HG02840 (cell line): ENCODE measurements around the gene PKNOX2.
"Not testable (repeated sequence)": the region's sequence is repeated elsewhere in the genome, so short reads cannot be mapped to it uniquely, and the experiment has no call there.

Experiments
- ATAC-seq: cut with Tn5 transposase; IDR thresholded peaks from one replicate; pipeline ENCODE4 v1.9.1; 2021; ENCODE audit warnings: mild to moderate bottlenecking, moderate library complexity, moderate number of reproducible peaks; ENCODE audit not compliant: unreplicated experiment, low FRiP score

The PKNOX2 gene

DNA sequence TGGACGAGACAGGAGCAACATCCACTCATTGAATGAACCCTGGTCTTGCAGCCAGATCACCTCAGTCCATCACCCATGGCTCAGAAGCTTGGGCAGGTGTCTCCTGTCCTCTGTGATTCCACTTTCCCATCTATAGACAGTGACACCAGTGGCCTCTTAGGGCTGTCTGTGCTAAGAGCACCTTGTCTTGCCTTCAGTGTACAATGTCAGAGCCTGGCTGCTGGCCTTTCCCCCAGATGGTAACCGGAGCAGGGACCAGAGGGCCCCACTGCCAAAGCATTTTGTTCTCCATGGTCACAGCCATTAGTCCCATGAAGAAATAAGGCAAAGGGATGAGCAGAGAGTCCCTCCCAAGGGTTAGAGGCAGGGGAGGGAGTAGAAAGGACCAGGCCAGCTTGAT lies 35.4 kb downstream of the PKNOX2 start:
- ATAC-seq = no peak

DNA sequence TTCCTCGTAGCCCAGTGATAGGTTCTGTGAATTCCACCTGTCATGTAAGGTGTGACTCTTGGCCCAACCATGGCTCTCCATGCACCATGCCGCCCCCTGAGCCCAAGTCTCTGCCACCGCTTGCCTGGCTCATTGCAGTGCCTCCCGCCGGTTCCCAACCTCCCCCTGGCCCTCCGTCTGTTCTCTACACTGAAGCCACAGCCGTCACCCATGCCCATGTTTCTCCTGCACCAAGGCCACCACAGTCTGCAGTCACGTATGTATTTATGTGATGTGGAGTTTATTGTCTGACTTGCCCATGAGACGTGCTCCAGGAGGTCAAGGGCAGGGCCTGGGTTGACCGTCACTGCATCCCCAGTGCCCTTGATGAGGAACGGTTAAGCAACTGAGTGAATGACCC lies 35.9 kb downstream of the PKNOX2 start:
- ATAC-seq = no peak

DNA sequence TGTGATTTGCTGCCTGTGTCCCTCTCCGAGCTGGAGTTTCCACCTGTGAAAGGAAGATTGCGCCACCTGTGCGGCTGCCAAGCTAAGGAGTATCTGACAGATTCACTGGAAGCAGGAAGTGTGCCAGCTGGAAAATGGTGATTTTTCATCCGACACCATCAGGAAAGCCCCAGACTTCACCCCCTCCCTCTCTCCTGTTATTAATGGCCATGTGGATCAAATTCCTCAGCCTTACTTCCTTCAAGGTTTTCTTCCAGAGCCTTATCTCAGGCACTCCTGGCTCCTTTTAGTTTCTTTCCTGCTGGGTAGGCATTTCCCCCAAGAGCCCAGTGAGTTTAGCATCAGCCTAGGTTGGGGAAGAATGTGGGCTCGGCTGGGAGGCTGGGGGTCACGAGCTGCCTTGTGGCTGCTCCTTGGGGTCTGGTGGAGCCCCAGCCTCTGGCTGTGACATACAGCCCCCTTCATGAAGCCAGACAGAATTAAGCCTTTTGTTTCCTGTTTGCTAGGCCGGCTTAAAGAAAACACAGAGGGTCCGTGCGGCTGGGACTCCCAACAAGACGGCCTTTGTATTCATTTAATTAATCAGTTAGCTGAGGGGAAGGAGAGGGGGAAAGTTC lies 37.1 kb downstream of the PKNOX2 start:
- no peak for ATAC-seq

DNA sequence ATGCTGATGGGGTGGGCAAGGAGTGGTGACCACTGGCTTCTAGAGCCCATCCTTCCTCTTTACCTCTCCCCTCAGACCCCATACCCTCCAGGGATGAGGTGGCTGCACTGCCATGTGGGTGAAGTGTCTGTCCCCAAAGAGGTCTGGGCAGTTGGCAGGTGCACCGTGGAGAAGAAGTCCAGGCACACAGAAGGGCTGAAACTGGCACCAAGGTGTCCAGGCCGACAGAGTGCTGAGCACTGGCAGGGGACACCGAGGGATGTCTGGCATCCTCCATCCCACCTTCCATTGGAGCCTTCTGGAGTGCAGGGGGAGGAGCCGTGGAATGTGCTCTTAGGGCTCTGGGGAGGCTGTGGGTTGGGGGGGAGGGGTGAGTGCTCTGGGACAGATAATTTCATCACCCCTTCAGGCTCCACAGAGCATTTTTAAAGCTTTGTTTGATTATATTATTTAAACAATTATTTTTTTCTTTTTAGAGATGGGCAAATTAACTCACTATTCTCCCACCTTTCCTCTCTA lies 37.9 kb downstream of the PKNOX2 start:
- no peak for ATAC-seq

DNA sequence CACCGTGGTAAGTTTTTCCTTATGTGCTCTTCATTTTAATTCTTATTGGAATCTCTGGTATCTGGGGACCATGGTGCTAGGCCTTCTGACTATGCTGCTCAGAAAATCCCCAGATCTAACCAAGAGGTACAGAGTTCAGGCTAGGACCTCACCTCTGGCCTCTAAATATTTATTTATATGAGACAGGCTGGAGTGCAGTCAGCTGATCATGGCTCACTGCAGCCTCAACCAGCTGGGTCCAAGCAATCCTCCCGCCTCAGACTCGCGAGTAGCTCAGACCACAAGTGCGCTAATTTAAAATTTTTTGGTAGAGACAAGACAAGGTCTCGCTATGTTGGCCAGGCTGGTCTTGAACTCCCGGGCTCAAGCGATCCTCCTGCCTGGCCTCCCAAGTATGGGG lies 38.4 kb downstream of the PKNOX2 start:
- ATAC-seq = no peak

DNA sequence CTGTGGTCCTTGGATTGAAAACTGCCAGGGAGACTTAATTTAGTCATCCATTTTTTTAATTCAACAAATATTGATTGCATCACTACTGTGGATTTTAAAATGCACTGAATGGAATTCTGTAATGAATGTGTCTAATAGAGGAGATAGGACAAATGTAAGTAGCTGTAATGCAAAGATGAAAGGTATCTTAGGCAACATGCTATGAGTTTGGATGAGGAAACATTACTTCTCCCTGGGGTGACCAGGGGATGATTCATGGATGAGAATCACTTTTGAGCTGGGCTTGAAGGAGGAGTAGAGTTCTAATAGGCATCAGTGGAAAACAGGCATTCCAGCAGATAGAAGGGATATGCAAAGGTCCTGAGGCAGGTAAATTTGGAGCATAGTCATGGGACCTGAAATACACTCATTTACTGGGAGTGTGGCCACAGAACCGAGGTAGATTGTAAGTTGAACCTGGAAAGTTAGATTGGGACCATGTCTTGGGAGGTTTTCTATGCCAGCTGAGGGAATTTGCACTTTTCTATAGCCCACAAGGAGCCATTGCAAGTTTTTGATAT lies 43.4 kb downstream of the PKNOX2 start:
- no peak for ATAC-seq

DNA sequence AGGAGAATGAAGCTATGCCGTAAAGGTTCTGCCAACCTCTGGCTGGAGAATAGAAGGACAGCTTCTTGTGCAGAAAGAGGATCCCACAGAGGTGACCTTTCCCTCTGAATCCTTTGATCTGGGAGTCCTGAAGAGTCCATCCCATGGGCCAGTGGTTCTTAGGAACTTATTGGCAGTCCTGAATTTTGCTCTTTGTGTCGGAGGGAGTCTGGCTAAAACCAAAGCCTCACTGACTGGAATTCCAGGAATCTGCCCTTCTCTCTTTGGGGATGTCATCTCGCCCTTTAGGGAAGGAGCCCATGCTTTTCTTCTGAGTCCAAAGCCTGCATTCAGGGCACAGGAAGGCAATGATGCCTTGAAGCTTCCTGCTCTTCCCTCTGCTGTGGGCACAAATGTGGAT lies 45.5 kb downstream of the PKNOX2 start:
- no peak for ATAC-seq

DNA sequence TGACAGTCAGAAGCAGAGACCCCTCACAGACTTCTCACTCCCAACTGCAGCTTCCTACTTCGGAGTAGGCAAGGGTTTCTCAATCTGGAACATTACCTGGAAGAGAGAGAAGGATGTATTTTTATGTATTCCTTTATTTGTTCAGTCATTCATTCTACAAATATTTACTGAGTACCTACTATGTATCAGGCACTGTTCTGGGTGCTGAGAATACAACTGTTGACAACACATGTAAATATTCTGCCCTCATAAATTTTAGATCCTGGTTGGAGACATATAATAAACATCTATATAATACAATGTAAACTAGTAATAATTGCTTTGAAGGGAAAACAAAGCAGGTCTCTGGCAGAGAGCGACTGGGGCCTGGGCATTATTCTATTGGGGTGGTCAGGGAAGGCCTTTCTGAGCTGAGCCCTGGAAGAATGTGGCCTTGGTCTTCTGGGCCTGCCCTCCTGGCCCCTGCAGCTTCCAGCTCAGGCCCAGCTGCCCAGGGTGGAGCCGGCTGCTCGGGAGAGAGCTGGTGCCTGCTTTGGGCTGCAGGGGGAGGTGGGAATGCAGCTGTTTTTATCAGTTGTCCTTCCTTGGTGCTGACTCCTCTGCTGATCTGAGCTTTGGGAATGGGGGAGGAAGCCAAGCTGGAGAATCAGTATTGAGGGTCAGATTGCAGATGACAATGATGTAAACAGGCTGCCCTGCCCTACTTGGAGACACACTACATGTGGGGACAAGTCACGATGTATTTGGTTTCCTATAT lies 46.8 kb downstream of the PKNOX2 start:
- ATAC-seq = no peak

DNA sequence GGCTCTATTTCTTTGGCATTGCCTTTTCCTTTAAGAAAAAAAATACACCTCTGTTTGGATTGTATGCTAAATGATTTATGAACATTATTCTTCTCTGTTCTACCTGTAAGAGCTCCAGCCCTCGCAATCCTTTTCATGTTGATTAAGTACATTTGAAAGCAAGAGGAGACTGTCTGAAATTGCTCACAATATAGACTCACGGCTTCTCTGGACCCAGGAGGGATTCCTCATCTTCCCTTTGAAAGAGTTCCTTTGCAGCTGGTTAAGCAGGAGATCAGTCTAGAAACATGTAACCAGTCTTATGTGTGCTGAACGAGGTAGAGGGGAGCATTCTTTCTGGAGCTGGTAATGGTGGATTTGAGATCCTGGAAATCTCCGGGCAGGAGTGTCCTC lies 47.4 kb downstream of the PKNOX2 start:
- ATAC-seq = no peak

DNA sequence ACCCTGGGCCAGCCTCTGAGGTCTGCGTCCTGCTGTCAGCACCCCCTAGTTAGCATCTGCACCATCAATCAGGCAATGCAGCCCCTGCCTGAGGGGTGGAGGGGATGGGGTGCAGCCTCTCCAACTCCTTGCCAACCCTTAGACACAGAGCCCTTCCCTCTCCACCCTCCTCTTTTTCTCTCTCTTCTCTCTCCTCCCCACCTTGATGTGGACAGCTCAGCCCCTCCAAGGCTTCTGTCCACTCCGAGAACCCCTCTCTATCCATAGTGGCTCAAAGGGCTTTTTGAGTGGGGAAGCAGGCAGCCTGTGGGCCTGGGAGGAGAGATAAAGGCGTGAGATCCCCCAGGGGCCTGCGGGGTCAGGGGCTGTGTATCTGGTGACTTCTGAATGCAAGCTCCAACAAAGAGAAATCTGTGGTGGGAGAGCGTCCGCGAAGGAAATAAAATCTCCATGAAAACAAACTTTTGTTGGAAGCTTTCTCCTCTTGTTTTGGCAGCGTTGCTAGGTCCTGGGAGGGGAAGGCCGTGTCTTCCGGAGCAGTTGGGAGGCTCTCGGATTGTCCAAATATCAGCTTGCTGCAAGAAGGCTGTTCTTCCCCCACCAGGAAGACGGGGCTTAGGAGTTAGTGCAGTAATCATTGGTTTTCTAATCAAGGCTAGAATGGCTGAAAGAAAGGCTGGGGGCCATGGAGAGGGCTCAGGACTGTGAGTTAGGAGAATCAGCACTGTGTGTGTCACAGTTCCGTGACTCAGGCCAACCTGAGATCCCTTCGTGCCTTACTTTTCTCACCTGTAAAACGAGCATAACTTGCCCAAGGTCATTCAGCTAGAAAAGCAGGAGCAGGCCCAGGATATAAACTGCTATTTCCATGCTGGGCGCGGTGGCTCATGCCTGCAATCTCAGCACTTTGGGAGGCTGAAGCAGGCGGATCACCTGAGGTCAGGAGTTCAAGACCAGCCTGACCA lies 50.3 kb downstream of the PKNOX2 start:
- no peak for ATAC-seq

DNA sequence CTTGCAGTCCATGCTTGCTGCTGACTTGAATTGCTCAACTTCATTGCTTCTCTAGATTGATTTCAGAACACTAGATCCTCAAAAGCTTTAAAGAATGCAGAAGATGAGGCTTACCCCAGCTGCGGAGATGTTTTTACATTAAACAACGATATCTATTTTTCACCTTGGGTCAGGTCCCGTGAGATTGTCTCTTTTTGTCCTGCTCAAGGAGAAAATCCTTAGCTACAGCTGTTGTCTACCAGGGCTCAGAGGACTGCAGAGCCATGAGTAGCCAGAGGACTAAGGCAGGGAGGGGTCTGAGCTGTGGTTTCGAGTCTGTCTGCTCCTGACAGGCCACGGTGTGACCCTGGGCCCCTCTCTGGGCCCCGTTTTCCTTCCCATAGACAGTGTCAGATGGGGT lies 51.4 kb downstream of the PKNOX2 start:
- no peak for ATAC-seq

DNA sequence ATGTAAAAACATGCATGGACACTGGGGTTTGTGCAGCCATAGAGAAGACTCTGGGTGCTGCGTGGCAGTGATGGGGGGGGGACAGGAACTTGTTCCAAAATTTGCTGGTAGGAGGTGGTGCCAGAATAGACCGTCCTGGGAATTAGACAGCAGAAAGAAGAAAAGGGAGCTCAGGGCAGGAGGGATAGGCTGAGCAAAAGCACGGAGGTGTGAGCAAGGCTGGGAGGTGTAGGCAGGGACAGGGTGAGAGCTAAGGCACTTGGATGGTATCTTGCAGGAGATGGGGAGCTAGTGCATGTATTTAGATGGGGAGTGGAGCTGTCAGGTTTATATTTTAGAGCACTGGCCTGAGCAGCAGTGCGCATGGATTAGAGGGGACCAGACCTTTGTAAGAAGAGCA lies 53.8 kb downstream of the PKNOX2 start:
- no peak for ATAC-seq

DNA sequence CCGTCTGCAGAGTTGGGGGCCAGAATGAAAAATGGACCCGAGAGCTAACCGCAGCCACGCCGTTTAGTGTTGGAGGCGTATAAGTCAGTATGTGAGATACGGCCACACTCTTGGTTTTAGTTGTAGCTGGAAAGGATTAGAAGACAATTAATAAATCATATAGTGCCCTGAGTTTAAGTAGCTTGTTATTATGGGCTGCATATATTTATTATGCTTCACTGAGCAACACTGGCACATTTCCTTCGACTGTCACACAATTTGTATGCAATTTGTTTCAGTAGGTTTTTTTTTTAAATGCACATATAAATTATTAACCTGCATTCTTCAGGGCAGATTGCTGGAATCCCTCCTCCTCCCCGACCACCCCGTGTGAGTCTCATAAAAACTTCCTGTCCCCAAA lies 56.9 kb downstream of the PKNOX2 start:
- no peak for ATAC-seq

DNA sequence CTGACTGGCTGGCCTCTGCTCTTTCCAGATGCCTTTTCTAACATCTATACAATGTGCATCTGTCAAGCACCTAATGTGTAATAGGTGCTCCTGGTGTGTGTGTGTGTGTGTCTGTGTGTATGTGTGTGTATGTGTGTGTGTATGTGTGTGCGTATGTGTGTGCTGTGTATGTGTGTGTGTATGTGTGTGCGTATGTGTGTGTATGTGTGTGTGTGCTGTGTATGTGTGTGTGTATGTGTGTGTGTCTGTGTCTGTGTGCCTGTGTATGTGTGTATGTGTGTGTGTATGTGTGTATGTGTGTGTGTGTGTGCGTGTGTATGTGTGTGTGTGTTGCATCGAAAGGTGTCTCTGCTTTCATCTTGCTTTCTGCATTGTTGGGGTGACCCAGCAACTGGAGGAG lies 57.9 kb downstream of the PKNOX2 start:
- no peak for ATAC-seq

DNA sequence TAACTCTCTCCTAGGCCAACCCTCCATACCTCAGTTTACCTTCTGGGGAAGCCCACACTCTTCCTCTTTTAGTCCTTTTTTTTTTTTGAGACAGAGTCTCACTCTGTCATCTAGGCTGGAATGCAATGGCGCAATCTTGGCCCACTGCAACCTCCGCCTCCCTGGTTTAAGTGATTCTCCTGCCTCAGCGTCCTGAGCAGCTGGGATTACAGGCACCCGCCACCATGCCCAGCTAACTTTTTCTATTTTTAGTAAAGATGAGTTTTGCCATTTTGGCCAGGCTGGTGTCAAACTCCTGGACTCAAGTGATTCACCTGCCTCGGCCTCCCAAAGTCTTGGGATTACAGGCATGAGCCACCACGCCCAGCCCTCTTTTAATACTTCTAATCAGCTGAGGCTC lies 58.6 kb downstream of the PKNOX2 start:
- not testable (repeated sequence) for ATAC-seq

DNA sequence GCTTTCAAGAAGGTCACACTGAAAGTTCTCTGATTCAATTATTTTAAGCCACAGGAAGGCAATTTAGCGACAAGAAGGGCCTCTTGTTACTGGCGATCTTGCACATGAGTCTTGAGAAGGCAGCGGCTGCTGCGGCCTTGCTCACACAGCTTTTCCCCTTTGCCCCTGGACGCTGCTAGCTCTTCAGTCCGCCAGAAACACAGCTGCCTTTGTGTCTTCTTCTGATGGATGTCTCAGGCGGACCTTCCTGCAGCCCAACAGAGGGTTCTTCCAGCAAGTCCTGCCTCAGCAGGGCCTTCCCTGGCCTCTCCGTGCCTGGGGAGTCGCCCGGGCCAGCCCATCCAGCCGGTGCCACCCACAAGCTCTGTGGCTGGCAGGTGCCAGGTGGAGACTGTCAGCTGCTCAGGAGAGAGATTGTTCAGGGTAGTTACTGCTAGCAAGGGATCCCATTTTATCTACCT lies 59.4 kb downstream of the PKNOX2 start:
- no peak for ATAC-seq

DNA sequence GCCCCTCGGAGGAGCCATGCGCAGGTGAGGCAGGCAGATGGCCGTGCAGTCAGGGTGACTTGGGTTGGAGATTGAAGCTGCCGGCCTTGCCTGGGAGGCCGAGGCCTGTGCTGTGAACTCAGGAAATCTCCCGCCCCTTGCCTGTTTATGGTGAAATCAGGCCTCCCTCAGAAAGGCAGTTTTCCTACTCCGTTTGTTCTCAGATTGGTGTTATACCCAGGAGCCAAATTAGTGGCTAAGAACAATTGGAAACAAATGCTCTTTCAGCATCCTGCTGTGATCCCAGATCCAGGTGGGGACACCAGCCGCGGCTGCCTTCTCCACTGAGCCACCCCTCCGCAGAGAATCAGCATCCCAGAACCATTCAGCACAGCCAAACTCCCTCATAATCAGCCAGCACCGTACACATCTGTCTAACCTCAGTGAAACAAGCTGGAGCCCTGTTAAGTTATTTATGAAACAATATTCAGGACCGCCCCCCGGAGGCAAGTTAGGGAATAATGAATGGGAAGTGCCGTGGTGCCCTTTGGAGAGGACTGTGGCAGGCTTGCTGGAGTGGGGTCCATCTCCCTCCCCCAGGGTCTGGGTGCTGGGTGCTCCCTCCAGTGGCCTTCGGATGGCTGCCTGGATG lies 60.0 kb downstream of the PKNOX2 start:
- ATAC-seq = no peak

DNA sequence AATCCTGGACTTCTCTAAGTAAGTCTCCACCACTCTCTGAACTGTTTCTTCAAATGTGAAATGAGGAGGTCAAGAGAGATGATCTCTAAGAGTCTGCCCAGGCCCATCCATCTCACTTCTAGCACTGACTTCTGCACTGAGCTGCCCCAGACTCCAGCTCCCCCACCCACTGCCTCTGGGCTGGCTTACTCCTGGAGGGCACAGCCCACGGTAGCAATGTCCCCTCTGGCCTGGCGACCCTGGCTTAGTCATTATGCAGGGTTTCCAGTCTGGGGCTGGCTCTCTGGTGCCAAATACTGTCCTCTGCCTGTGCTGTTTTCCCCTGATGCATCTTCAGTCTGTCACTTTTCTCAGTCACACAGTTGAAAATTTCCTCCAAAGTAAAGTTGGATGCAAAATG lies 60.9 kb downstream of the PKNOX2 start:
- no peak for ATAC-seq

DNA sequence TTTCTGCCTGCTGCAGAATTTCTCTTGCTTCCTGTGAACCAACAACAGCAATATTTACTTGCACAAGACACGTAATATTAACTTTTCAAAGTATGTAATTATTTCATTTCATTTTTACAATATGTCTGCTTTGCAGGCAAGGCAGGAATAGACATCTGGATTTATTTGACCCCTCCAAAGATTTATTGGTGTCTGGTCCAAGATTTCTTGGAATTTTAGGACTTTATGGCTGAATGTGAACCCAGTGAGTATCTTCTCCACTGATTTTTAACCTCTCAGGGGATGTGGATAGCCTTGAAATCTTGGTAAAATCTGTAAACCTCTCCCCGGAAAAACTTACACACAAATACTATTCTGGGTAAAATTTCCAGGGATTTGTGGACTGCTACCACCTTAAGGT lies 61.5 kb downstream of the PKNOX2 start:
- ATAC-seq = no peak

DNA sequence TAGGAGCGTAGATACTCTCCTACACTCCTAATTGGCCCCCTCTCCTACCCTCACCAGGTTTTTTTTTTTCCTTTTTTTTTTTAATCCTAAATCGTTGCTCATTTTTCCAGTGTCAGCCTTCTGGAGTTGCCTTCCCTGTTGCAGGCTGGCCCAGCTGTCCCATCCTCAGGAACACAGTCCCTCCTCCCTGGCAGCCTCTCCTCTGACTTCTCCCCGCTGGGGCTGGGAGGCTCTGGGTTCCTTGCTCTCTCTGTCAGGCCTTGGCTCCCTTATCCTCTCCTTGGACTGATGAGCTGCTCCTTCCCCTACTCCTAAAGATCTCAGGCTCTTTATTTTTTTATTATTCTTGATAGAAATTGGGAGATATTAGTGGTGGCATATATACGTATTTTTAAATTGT lies 62.2 kb downstream of the PKNOX2 start:
- ATAC-seq = no peak
